Measurements from ENCODE around the gene PHF5A. TPM values are rescaled to one million over a fixed set of nuclear protein-coding genes. Genes with fewer than 3 reads are reported as not detected.
A peak's percentile ranks its signal among the peaks of the same experiment; 100 is the strongest.

The PHF5A gene
- total and polyA plus RNA-seq, 2 donors (not counting 1 experiment from before 2014, with no cell fraction given) = 29.4 to 31.6 TPM

DNA sequence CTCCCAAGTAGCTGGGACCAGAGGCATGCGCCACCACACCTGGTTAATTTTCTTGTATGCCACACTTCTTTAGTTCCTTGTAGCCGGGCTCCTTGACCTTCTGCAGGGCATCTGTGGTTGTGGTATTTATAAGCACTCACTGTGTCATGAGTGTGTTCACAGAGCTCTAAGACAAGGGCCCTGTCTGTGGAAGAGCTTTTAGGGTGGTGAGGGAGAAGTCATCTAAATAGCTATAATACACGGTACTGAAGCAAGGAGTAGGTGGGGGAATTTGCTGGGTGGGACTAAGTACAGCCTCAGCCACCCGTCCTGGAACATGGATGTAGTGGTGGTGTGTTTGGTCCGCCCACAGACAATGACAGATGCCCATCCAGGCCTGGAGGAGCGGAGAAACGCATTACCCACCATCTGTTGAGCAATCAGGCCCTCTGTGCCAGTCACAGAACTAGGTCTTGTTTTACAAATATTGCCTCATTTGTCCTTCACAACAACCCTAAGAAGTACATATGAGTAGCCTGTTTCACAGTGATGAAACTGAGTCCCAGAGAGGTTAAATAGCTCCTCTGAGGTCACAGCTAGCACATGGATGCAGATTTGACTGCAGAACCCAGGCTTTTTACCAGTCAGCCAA, 10.5 kb upstream of the PHF5A start:
- peaks cover 22% of the 10 kb centered on the region for H4K20me1 ChIP-seq (ENCODE audit: control insufficient read depth, insufficient read depth, low read length, poor library complexity, severe bottlenecking)

More for the DNA sequence above, 10.5 kb upstream of the PHF5A start:
- no peaks in the 10 kb centered on the region for H3K9me3 Mint-ChIP-seq (ENCODE audit: insufficient read depth)
- H3K27me3 ChIP-seq (replicated peaks in 1 of 4; ENCODE audit: control extremely low read depth in 1 of 4, control insufficient read depth in 3 of 4, insufficient read depth in 4 of 4, low read length in 3 of 4) = no peaks in the 10 kb centered on the region
- peak overlapping the region; percentile 75 for H3K4me2 ChIP-seq (replicated peaks; ENCODE audit: low read depth, low read length, poor library complexity, severe bottlenecking)
- peaks cover 3 to 10% of the 10 kb centered on the region in 2 experiments for H3K36me3 ChIP-seq (replicated peaks in 1 of 2; ENCODE audit: control extremely low read depth in 1 of 2, control insufficient read depth in 1 of 2, extremely low read depth in 1 of 2, insufficient read depth in 2 of 2, low read length in 1 of 2)
- POLR2A ChIA-PET = interaction anchor here (0.6 to 4.5 kb wide), 8 partner anchors 10 to 188 kb away, joined by 3 to 60 read pairs (median 4); partner anchors contain the start of genes ACO2, PHF5A and TOB2
- peak overlapping the region; percentile 82 to 86 for H3K27ac ChIP-seq (ENCODE audit: low read length in 2 of 2)
- peak overlapping the region; percentile 95 for H3K27ac Mint-ChIP-seq
- peaks cover 90% of the 10 kb centered on the region for H3K79me2 ChIP-seq (ENCODE audit: control insufficient read depth, insufficient read depth, low read length)
- H3K9me3 ChIP-seq (ENCODE audit: control extremely low read depth in 1 of 3, control insufficient read depth in 2 of 3, insufficient read depth in 1 of 3, low read length in 2 of 3) = peaks cover 0 to 10% (median 0%) of the 10 kb centered on the region in 3 donors
- H3K4me3 Mint-ChIP-seq = peak overlapping the region; percentile 76
- TF ChIP-seq, protein P1, sequence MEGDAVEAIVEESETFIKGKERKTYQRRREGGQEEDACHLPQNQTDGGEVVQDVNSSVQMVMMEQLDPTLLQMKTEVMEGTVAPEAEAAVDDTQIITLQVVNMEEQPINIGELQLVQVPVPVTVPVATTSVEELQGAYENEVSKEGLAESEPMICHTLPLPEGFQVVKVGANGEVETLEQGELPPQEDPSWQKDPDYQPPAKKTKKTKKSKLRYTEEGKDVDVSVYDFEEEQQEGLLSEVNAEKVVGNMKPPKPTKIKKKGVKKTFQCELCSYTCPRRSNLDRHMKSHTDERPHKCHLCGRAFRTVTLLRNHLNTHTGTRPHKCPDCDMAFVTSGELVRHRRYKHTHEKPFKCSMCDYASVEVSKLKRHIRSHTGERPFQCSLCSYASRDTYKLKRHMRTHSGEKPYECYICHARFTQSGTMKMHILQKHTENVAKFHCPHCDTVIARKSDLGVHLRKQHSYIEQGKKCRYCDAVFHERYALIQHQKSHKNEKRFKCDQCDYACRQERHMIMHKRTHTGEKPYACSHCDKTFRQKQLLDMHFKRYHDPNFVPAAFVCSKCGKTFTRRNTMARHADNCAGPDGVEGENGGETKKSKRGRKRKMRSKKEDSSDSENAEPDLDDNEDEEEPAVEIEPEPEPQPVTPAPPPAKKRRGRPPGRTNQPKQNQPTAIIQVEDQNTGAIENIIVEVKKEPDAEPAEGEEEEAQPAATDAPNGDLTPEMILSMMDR (IDR thresholded peaks at IDR 0.05) = no peak
- no peak for TF ChIP-seq EZH2 (IDR thresholded peaks at IDR 0.05; ENCODE audit: borderline replicate concordance, insufficient read depth, low read depth, low read length, poor library complexity, severe bottlenecking)
- peak; percentile 62 for ATAC-seq (ENCODE audit: low read depth)
- H3K4me1 ChIP-seq (ENCODE audit: control insufficient read depth in 2 of 2, insufficient read depth in 2 of 2, low read length in 2 of 2) = peaks cover 78 to 89% of the 10 kb centered on the region in 2 donors
- CTCF ChIA-PET = interaction anchor here (0.9 to 4.2 kb wide), 12 partner anchors 10 to 76 kb away, joined by 3 to 32 read pairs (median 7); partner anchors contain the start of genes ACO2 and PHF5A
- H3K27me3 Mint-ChIP-seq = no peaks in the 10 kb centered on the region
- DNase-seq = peak; percentile 59
- peaks cover 77% of the 10 kb centered on the region for H3K4me1 Mint-ChIP-seq
- peak overlapping the region in 4 of 5 experiments; percentile 3 to 25 (median 20) for H3K4me3 ChIP-seq (ENCODE audit: control extremely low read depth in 1 of 5, extremely low read depth in 1 of 5, insufficient read depth in 1 of 5, low read depth in 2 of 5, low read length in 4 of 5)
- peak overlapping the region; percentile 46 for H3K9ac ChIP-seq (ENCODE audit: low read length)
- intact Hi-C loops (cut with micrococcal nuclease) = loop anchor here (1.0 to 2.0 kb wide), 3 partner anchors 10 to 31 kb away; partner anchors contain the start of gene ACO2
- H2AFZ ChIP-seq (ENCODE audit: insufficient read depth, low read depth, low read length, poor library complexity, severe bottlenecking) = peak overlapping the region; percentile 12
- WGBS (ENCODE audit: insufficient coverage) = 13% methylated on average over 2 of the region's 7 CpGs
